C4-2B (cell line): ENCODE data around the gene ZW10.

Source experiments
- CTCF ChIP-seq: fragments of 450-650 bp; conservative IDR thresholded peaks from 2 replicates; pipeline ENCODE4 v1.5.1; 2017; ENCODE audit warnings: mild to moderate bottlenecking
- ZFX ChIP-seq: fragments of 450-650 bp; IDR thresholded peaks from 2 replicates; pipeline ENCODE4 v1.6.1; 2017

DNA sequence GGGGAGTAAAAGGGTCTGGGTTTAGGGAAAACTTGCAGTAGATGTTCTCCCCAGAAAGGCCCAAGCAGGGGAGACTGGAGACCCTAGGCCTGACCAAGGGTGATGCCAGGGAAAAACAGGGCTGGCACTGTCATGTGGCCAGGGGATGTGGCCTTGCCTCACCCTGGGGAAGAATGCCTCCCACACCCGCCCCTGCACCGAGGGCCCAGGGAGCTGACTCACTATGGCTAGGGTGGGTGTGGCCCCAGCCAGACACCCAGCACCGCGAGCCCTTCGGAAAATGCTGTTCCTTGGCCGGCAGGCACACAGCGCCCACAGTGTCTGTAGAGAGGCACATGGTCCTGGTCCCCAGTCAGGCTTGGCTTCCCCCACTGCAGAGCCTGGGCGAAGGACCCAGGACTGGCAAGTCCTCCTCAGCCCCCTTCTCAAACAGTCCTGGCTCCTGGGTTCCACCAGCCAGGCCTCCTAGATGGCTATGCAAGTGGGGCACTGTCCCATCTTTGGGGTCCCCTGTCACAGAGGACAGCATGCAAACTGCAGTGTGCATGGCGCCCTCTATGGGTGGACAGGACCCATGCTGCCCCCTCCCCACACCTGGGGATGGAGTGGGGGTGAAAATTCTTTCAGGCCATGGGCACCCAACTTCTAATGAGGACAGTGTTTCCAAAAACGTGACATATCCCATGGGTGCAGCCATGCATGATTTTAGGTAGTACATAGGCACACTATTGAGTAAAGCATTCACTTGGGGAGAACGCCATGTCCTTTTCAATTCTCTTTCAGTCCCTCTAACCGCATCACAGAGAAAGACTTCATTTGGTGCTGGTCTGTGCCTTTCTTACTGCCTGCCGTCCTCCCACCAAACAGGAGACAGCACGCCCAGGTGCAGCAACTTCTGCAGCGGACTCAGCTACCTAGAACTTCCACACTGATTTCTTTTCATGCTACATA lies 82.6 kb downstream of the ZW10 start:
- TF ChIP-seq CTCF (peak; percentile 79), ZFX (no peak)
